Activated B cell treated with CpG ODN at 0.5 μM for 24 hours (primary cell): ENCODE data around the gene SETMAR. TPM values are rescaled to one million over a fixed set of nuclear protein-coding genes. Genes with fewer than 3 reads are reported as not detected.

Experiments used
- ATAC-seq: fragments of 200-7000 bp; cut with Tn5 transposase; one replicate; pipeline ENCODE4 v1.10.0; 2021; ENCODE audit warnings: low read depth, mild to moderate bottlenecking, moderate library complexity
- CTCF ChIA-PET: fragments of 350-600 bp; sonication (Branson Sonifier 250); formaldehyde crosslinking; loops from one replicate; lab custom pipeline; 2021; ENCODE audit warnings: antibody characterized with exemption; lab: Charles Lee
- POLR2A ChIA-PET: fragments of 350-600 bp; sonication (Branson Sonifier 250); formaldehyde crosslinking; loops from one replicate; lab custom pipeline; 2021; ENCODE audit warnings: antibody characterized with exemption; lab: Charles Lee
- DNase-seq: peaks from one replicate; pipeline ENCODE4 v3.0.0; 2022
- H3K27ac Mint-ChIP-seq: one replicate; pipeline ENCODE4 v1.8.0; 2020; ENCODE audit warnings: mixed read lengths
- H3K27me3 Mint-ChIP-seq: one replicate; pipeline ENCODE4 v1.8.0; 2021; ENCODE audit warnings: mixed read lengths
- H3K36me3 Mint-ChIP-seq: one replicate; pipeline ENCODE4 v1.8.0; 2021; ENCODE audit warnings: low read depth, mixed read lengths
- H3K4me1 Mint-ChIP-seq: one replicate; pipeline ENCODE4 v1.8.0; 2021; ENCODE audit warnings: mixed read lengths
- H3K4me3 Mint-ChIP-seq: one replicate; pipeline ENCODE4 v1.8.0; 2020; ENCODE audit warnings: mild to moderate bottlenecking, mixed read lengths
- H3K9me3 Mint-ChIP-seq: one replicate; pipeline ENCODE4 v1.8.0; 2020; ENCODE audit warnings: mixed read lengths
- intact Hi-C: fragments of 100-400 bp; cut with micrococcal nuclease; formaldehyde crosslinking; loops from one replicate; pipeline ENCODE4 v1.15.1; 2024
- total RNA-seq: library from RNA; stranded (reverse); gene quantifications from 2 replicates; pipeline ENCODE4 v1.2.3, GENCODE V29; 2022
- TF ChIP-seq, protein P1 (sequence below): fragments of 200-600 bp; IDR thresholded peaks from one replicate; pipeline ENCODE4 v1.8.0; 2022; ENCODE audit warnings: antibody characterized with exemption, mild to moderate bottlenecking

Gene SETMAR
- total RNA-seq, 1 donor from 2014 or later: 11.4 TPM

- no peaks in the 10 kb centered on the region for H3K4me1 Mint-ChIP-seq
- H3K9me3 Mint-ChIP-seq: no peaks in the 10 kb centered on the region
- DNase-seq (no peak), ATAC-seq (no peak)
- no peak overlapping the region for H3K27ac Mint-ChIP-seq
- intact Hi-C loops: no loop called here
- H3K36me3 Mint-ChIP-seq: no peaks in the 10 kb centered on the region
- H3K4me3 Mint-ChIP-seq: no peak overlapping the region
- POLR2A ChIA-PET: no interaction called here
- TF ChIP-seq, protein P1, sequence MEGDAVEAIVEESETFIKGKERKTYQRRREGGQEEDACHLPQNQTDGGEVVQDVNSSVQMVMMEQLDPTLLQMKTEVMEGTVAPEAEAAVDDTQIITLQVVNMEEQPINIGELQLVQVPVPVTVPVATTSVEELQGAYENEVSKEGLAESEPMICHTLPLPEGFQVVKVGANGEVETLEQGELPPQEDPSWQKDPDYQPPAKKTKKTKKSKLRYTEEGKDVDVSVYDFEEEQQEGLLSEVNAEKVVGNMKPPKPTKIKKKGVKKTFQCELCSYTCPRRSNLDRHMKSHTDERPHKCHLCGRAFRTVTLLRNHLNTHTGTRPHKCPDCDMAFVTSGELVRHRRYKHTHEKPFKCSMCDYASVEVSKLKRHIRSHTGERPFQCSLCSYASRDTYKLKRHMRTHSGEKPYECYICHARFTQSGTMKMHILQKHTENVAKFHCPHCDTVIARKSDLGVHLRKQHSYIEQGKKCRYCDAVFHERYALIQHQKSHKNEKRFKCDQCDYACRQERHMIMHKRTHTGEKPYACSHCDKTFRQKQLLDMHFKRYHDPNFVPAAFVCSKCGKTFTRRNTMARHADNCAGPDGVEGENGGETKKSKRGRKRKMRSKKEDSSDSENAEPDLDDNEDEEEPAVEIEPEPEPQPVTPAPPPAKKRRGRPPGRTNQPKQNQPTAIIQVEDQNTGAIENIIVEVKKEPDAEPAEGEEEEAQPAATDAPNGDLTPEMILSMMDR: no peak
- CTCF ChIA-PET: interaction anchor here (1.0 kb wide), 1 partner anchor 291 kb away, joined by 4 read pairs; no protein-coding TSS in a partner anchor
- H3K27me3 Mint-ChIP-seq: no peaks in the 10 kb centered on the region
Observed at GRCh38 chr3:4343258-4343657, 40.1 kb downstream of the SETMAR start.

GRCh38 chr3:4350789-4351163 is 47.6 kb downstream of the SETMAR start:
- Mint-ChIP-seq H3K27ac (peak overlapping the region; percentile 8), H3K27me3 (no peaks in the 10 kb centered on the region), H3K4me3 (peak overlapping the region; percentile 44), H3K36me3 (peaks cover 2% of the 10 kb centered on the region), H3K4me1 (peaks cover 9% of the 10 kb centered on the region), H3K9me3 (no peaks in the 10 kb centered on the region)
- POLR2A ChIA-PET: interaction anchor here (0.7 to 1.3 kb wide), 5 partner anchors 116 to 283 kb away, joined by 3 to 7 read pairs (median 4); partner anchors contain the start of genes ITPR1 and SUMF1
- intact Hi-C loops: loop anchor here (1.0 to 5.0 kb wide), 5 partner anchors 144 to 706 kb away; no protein-coding TSS in a partner anchor
- CTCF ChIA-PET: interaction anchor here (0.6 to 5.1 kb wide), 41 partner anchors 9 to 707 kb away, joined by 3 to 149 read pairs (median 4); partner anchors contain the start of genes ITPR1 and SUMF1
- ATAC-seq (peak; percentile 88), DNase-seq (no peak)
- TF ChIP-seq, protein P1: peak; percentile 26

DNA sequence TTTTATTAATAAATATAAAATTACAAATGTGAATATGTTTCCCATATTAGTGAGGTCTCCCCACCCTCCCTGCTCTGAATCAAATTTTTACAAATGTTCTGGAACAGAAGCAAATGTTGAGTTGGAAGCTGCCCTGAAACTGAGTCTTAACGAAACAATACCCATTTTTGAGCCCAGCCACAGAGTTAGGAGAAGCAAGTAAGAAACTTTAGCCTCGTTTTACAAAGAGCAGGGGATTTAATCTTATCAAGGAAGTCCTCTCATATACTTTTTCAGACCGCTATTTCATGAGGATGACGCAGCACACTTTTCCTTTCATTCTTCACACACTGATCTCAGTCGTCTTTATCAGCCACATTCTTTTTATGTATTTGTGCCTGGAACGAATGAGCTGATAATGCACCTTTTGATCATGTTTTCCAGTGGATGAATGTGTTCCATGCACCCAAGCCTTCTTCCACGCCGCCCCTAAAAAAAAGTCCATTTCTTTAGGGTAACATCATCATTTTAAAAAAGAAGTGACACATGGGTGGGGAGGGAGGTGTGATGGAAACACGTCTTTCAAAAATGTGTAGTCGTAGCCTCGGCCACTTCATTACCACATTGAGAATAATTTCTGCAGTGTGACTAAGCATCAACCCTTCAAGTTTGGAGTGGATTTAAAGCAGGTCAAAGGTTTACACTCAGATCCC is 48.1 kb downstream of the SETMAR start:
- Mint-ChIP-seq H3K4me3 (peak overlapping the region; percentile 71), H3K4me1 (peaks cover 9% of the 10 kb centered on the region), H3K27me3 (no peaks in the 10 kb centered on the region), H3K27ac (no peak overlapping the region), H3K36me3 (peaks cover 2% of the 10 kb centered on the region), H3K9me3 (no peaks in the 10 kb centered on the region)
- ATAC-seq (peak; percentile 52), DNase-seq (no peak)
- CTCF ChIA-PET: interaction anchor here (0.6 to 5.1 kb wide), 39 partner anchors 10 to 706 kb away, joined by 3 to 149 read pairs (median 4); partner anchors contain the start of genes ITPR1 and SUMF1
- TF ChIP-seq, protein P1: no peak
- intact Hi-C loops: loop anchor here (1.0 to 5.0 kb wide), 5 partner anchors 143 to 705 kb away; no protein-coding TSS in a partner anchor
- POLR2A ChIA-PET: interaction anchor here (0.7 to 1.3 kb wide), 5 partner anchors 116 to 282 kb away, joined by 3 to 7 read pairs (median 4); partner anchors contain the start of genes ITPR1 and SUMF1

GRCh38 chr3:4351872-4352271 is 48.7 kb downstream of the SETMAR start:
- Mint-ChIP-seq H3K4me3 (no peak overlapping the region), H3K36me3 (peaks cover 2% of the 10 kb centered on the region), H3K4me1 (peaks cover 9% of the 10 kb centered on the region), H3K27me3 (no peaks in the 10 kb centered on the region), H3K9me3 (no peaks in the 10 kb centered on the region), H3K27ac (no peak overlapping the region)
- DNase-seq: no peak
- POLR2A ChIA-PET: no interaction called here
- CTCF ChIA-PET: interaction anchor here (0.9 to 5.1 kb wide), 8 partner anchors 23 to 282 kb away, joined by 3 to 149 read pairs (median 6); no protein-coding TSS in a partner anchor
- intact Hi-C loops: loop anchor here (1.0 to 5.0 kb wide), 5 partner anchors 143 to 705 kb away; no protein-coding TSS in a partner anchor
- ATAC-seq: no peak
- TF ChIP-seq, protein P1: no peak
